Natural killer cell treated with Interleukin-12 subunit alpha and Interleukin-12 subunit beta and Interleukin-15 and Interleukin-18, amount 100 ng/mL, for 72 hours (primary cell): Measurements from ENCODE around the gene BAZ2A. TPM values are rescaled to one million over a fixed set of nuclear protein-coding genes. Genes with fewer than 3 reads are reported as not detected.

Experiments
- ATAC-seq, 2 donors: fragments of 150-1000 bp; cut with Tn5 transposase in 1 of 2; sonication (Bioruptor Pico), chemical (Tn5 transposase) in 1 of 2; 2 replicates each; pipeline ENCODE4 v1.10.0; 2021
- DNase-seq: peaks from one replicate; pipeline ENCODE4 v3.0.0; 2022; ENCODE audit warnings: low spot score
- H3K27ac Mint-ChIP-seq, 2 donors: 1 replicate in 1 of 2; 2 replicates in 1 of 2; pipeline ENCODE4 v1.8.0; 2022; ENCODE audit warnings: mixed read lengths in 2 of 2, mild to moderate bottlenecking in 1 of 2, moderate library complexity in 1 of 2
- H3K27me3 Mint-ChIP-seq, 2 donors: 1 replicate in 1 of 2; 2 replicates in 1 of 2; pipeline ENCODE4 v1.8.0; 2022; ENCODE audit warnings: mixed read lengths in 2 of 2
- H3K36me3 Mint-ChIP-seq: one replicate; pipeline ENCODE4 v1.8.0; 2022; ENCODE audit warnings: mixed read lengths
- H3K4me1 Mint-ChIP-seq, 2 donors: 1 replicate in 1 of 2; 2 replicates in 1 of 2; pipeline ENCODE4 v1.8.0; 2022; ENCODE audit warnings: low read depth in 2 of 2, mixed read lengths in 2 of 2, mild to moderate bottlenecking in 1 of 2
- H3K4me3 Mint-ChIP-seq: one replicate; pipeline ENCODE4 v1.8.0; 2022; ENCODE audit warnings: mixed read lengths
- H3K9me3 Mint-ChIP-seq: 2 replicates; pipeline ENCODE4 v1.8.0; 2022; ENCODE audit warnings: mixed read lengths
- total RNA-seq, 2 donors: library from RNA; stranded (reverse); gene quantifications; one replicate each; pipeline ENCODE4 v1.2.3, GENCODE V29; 2022

BAZ2A gene
- total RNA-seq, 2 donors from 2014 or later, result 140 to 153 TPM

GRCh38 chr12:56631790-56632700, 1.9 kb upstream of the BAZ2A start:
- peak; percentile 55 to 63 for ATAC-seq
- peaks cover 6% of the 10 kb centered on the region for H3K36me3 Mint-ChIP-seq
- H3K4me3 Mint-ChIP-seq, result peak overlapping the region; percentile 99
- peak; percentile 85 for DNase-seq
- H3K27me3 Mint-ChIP-seq, result no peaks in the 10 kb centered on the region
- H3K9me3 Mint-ChIP-seq, result no peaks in the 10 kb centered on the region
- peaks cover 66 to 70% of the 10 kb centered on the region in 2 donors for H3K4me1 Mint-ChIP-seq
- peak overlapping the region; percentile 82 to 97 for H3K27ac Mint-ChIP-seq

GRCh38 chr12:56629459-56630179, 507 bp downstream of the BAZ2A start:
- peaks cover 65 to 66% of the 10 kb centered on the region in 2 donors for H3K4me1 Mint-ChIP-seq
- H3K9me3 Mint-ChIP-seq, result no peaks in the 10 kb centered on the region
- H3K36me3 Mint-ChIP-seq, result peaks cover 6% of the 10 kb centered on the region
- peak; percentile 55 to 76 for ATAC-seq
- peak overlapping the region; percentile 82 to 94 for H3K27ac Mint-ChIP-seq
- H3K4me3 Mint-ChIP-seq, result peak overlapping the region; percentile 90
- no peaks in the 10 kb centered on the region for H3K27me3 Mint-ChIP-seq
- peak; percentile 85 for DNase-seq

GRCh38 chr12:56628671-56629458, 1.3 kb downstream of the BAZ2A start:
- peak; percentile 46 to 68 for ATAC-seq
- H3K9me3 Mint-ChIP-seq, result no peaks in the 10 kb centered on the region

GRCh38 chr12:56626701-56627100, 3.4 kb downstream of the BAZ2A start:
- H3K27ac Mint-ChIP-seq, result peak overlapping the region; percentile 58 to 94
- ATAC-seq (no peak), DNase-seq (no peak)
- no peaks in the 10 kb centered on the region for H3K9me3 Mint-ChIP-seq
- peaks cover 58 to 62% of the 10 kb centered on the region in 2 donors for H3K4me1 Mint-ChIP-seq
- peaks cover 6% of the 10 kb centered on the region for H3K36me3 Mint-ChIP-seq
- H3K4me3 Mint-ChIP-seq, result no peak overlapping the region
- no peaks in the 10 kb centered on the region for H3K27me3 Mint-ChIP-seq

More at GRCh38 chr12:56628671-56629458, 1.3 kb downstream of the BAZ2A start:
- DNase-seq, result peak; percentile 85
- Mint-ChIP-seq H3K27me3 (no peaks in the 10 kb centered on the region), H3K36me3 (peaks cover 6% of the 10 kb centered on the region), H3K4me3 (peak overlapping the region; percentile 90), H3K27ac (peak overlapping the region; percentile 82 to 94), H3K4me1 (peaks cover 65 to 66% of the 10 kb centered on the region in 2 donors)

- Mint-ChIP-seq H3K4me3 (no peak overlapping the region), H3K27me3 (no peaks in the 10 kb centered on the region), H3K4me1 (peaks cover 36 to 51% of the 10 kb centered on the region in 2 donors), H3K27ac (peak overlapping the region in 1 of 2 donors; percentile 47), H3K9me3 (no peaks in the 10 kb centered on the region), H3K36me3 (no peaks in the 10 kb centered on the region)
- ATAC-seq, result no peak
- DNase-seq, result no peak
Observed at GRCh38 chr12:56622535-56622934, 7.6 kb downstream of the BAZ2A start.

GRCh38 chr12:56616925-56617324, 13.2 kb downstream of the BAZ2A start:
- no peaks in the 10 kb centered on the region for H3K9me3 Mint-ChIP-seq
- H3K4me1 Mint-ChIP-seq, result peaks cover 0 to 39% of the 10 kb centered on the region in 2 donors
- H3K4me3 Mint-ChIP-seq, result no peak overlapping the region
- H3K36me3 Mint-ChIP-seq, result peaks cover 29% of the 10 kb centered on the region
- H3K27me3 Mint-ChIP-seq, result no peaks in the 10 kb centered on the region
- DNase-seq, result no peak
- H3K27ac Mint-ChIP-seq, result peak overlapping the region in 1 of 2 donors; percentile 83
- no peak for ATAC-seq

GRCh38 chr12:56616244-56616643, 13.9 kb downstream of the BAZ2A start:
- Mint-ChIP-seq H3K4me3 (no peak overlapping the region), H3K9me3 (no peaks in the 10 kb centered on the region), H3K36me3 (peaks cover 36% of the 10 kb centered on the region), H3K27me3 (no peaks in the 10 kb centered on the region), H3K27ac (no peak overlapping the region), H3K4me1 (peaks cover 0 to 43% of the 10 kb centered on the region in 2 donors)
- no peak for ATAC-seq
- DNase-seq, result no peak

GRCh38 chr12:56614627-56615026, 15.5 kb downstream of the BAZ2A start:
- ATAC-seq, result no peak
- H3K27ac Mint-ChIP-seq, result peak overlapping the region in 1 of 2 donors; percentile 85
- H3K36me3 Mint-ChIP-seq, result peaks cover 46% of the 10 kb centered on the region
- no peak for DNase-seq
- no peaks in the 10 kb centered on the region for H3K9me3 Mint-ChIP-seq
- no peaks in the 10 kb centered on the region for H3K27me3 Mint-ChIP-seq
- peaks cover 0 to 44% of the 10 kb centered on the region in 2 donors for H3K4me1 Mint-ChIP-seq
- H3K4me3 Mint-ChIP-seq, result no peak overlapping the region

GRCh38 chr12:56604355-56604754, 25.8 kb downstream of the BAZ2A start:
- ATAC-seq (no peak), DNase-seq (no peak)
- H3K36me3 Mint-ChIP-seq, result peaks cover 33% of the 10 kb centered on the region
- H3K27ac Mint-ChIP-seq, result no peak overlapping the region
- no peak overlapping the region for H3K4me3 Mint-ChIP-seq
- no peaks in the 10 kb centered on the region for H3K27me3 Mint-ChIP-seq
- peaks cover 0 to 2% of the 10 kb centered on the region in 2 donors for H3K4me1 Mint-ChIP-seq
- no peaks in the 10 kb centered on the region for H3K9me3 Mint-ChIP-seq

- peaks cover 45% of the 10 kb centered on the region for H3K36me3 Mint-ChIP-seq
Observed at GRCh38 chr12:56602239-56602638, 27.9 kb downstream of the BAZ2A start.

GRCh38 chr12:56601503-56601902, 28.6 kb downstream of the BAZ2A start:
- no peak for DNase-seq
- no peaks in the 10 kb centered on the region for H3K27me3 Mint-ChIP-seq
- peak; percentile 36 to 38 for ATAC-seq
- H3K4me1 Mint-ChIP-seq, result peaks cover 0 to 8% of the 10 kb centered on the region in 2 donors
- H3K4me3 Mint-ChIP-seq, result no peak overlapping the region
- peaks cover 47% of the 10 kb centered on the region for H3K36me3 Mint-ChIP-seq
- H3K9me3 Mint-ChIP-seq, result no peaks in the 10 kb centered on the region
- peak overlapping the region in 1 of 2 donors; percentile 45 for H3K27ac Mint-ChIP-seq

More at GRCh38 chr12:56602239-56602638, 27.9 kb downstream of the BAZ2A start:
- ATAC-seq (no peak), DNase-seq (no peak)
- Mint-ChIP-seq H3K4me3 (no peak overlapping the region), H3K27me3 (no peaks in the 10 kb centered on the region), H3K4me1 (peaks cover 0 to 3% of the 10 kb centered on the region in 2 donors), H3K27ac (no peak overlapping the region), H3K9me3 (no peaks in the 10 kb centered on the region)

- Mint-ChIP-seq H3K9me3 (no peaks in the 10 kb centered on the region), H3K27ac (peak overlapping the region in 1 of 2 donors; percentile 45), H3K27me3 (no peaks in the 10 kb centered on the region), H3K36me3 (peaks cover 40% of the 10 kb centered on the region), H3K4me1 (peaks cover 0 to 8% of the 10 kb centered on the region in 2 donors), H3K4me3 (no peak overlapping the region)
- ATAC-seq, result no peak
- DNase-seq, result no peak
Observed at GRCh38 chr12:56600753-56601152, 29.4 kb downstream of the BAZ2A start.

GRCh38 chr12:56599797-56600196, 30.3 kb downstream of the BAZ2A start:
- no peaks in the 10 kb centered on the region for H3K27me3 Mint-ChIP-seq
- ATAC-seq, result no peak

More at GRCh38 chr12:56599797-56600196, 30.3 kb downstream of the BAZ2A start:
- H3K27ac Mint-ChIP-seq, result no peak overlapping the region
- H3K4me3 Mint-ChIP-seq, result no peak overlapping the region
- peaks cover 0 to 9% of the 10 kb centered on the region in 2 donors for H3K4me1 Mint-ChIP-seq
- H3K36me3 Mint-ChIP-seq, result peaks cover 37% of the 10 kb centered on the region
- DNase-seq, result no peak
- no peaks in the 10 kb centered on the region for H3K9me3 Mint-ChIP-seq
